GM18499 (cell line): ENCODE results near the gene CADPS.

ENCODE experiments used
- ATAC-seq: cut with Tn5 transposase; IDR thresholded peaks from one replicate; pipeline ENCODE4 v1.9.1; 2021; ENCODE audit warnings: moderate number of reproducible peaks; ENCODE audit not compliant: insufficient read depth, unreplicated experiment

Gene CADPS

DNA sequence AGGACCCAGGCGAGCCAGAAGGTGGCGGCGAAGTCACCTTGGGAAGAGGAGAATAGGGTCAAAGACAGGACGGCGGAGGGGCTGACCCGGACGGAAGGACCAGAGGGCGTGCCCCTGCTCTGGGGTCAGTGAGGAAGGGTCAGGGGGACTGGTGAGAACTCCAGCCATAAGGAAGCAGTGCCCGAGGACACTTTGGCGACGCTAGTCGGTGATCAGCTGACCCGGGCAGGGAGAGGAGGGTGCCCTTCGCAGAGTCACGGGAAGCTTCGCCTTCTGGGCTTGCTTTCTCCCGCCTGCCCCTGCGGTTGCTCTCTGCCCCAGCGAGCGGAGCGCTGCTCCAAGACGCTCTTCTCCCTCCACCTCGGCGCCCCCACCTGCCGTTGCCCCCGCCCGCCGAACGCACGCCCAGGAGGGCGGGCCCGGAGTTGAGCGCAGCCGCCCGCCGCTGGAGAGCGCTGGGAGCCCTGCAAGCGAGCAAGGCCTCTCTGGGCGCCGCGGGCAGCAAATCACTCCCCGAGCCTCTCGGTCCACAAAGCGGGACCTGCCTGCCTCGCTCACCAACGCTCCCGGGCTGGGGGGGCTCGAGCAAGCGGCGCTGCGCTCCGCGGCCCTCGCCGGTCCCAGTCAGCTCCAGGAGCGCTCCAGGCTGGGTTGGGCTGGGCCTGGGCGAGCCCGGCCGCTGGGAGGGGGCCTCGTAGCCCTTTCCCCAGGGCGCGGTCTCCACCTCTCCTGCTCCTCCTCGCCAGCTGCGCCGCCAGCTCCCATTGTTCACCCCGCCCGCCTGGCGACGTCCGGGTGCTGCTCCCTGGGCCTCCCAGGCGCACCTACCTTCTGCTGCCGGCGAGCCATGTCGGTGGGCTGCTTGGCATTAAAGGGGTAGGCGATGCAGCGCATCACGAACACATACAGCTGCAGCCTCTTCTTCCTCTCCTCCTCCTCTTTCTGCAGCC lies 1.2 kb downstream of the CADPS start:
- ATAC-seq: no peak

GRCh38 chr3:62873451-62873760 lies 1.8 kb downstream of the CADPS start:
- ATAC-seq: no peak

DNA sequence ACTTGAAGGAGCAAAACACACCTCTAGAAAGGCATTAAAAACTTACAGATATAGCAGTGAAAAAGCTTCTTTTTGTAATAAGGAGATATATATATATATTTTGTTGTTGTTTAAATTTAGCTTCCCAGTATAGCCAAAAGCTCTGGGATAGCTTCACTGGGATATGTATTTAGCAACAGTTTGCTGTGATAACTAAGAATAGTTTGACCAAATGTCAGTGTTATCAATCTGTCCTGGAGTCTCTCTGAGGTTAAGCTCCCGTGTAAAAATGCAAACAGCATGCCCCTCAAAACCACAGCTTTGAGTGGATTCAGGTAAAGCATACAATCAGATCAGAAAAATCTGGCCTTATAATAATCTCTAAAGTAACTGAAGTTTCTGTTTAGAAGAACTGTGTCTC lies 2.9 kb downstream of the CADPS start:
- no peak for ATAC-seq

DNA sequence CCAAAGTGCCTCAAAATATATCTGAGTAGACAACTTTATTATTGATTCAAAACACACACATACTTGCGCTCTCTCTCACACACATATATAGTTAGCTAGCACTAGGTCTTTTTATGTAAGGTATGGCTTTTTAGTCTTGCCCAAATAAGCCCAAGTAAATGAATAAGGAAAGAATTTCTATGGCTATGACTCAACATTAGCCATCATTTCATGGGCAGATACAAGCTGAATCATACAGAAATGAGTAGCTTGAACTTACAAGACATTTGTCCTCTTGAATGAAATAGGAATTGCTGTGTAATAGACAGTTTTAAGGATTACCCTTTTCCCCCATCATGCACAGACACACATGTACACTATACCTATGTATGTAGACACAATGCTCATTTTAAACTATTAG lies 4.9 kb downstream of the CADPS start:
- no peak for ATAC-seq

DNA sequence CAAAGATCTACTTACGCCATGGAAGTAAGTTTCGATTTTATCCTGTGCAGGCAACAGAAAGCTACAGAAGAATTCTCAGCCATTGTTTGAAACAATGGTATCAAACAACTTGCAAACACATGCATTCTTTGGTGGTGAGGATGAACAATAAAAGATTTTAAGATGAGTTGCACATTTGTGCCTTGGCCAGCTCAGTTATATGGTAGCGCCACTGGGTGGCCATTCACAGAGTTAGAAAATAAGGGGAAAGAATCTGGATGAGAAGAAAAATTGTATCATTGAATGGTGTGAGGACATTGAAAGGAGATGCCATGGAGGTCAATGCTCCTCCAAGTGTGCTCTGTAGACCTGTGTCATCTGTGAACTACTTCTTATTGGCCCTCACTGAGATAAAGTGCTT lies 11.6 kb downstream of the CADPS start:
- no peak for ATAC-seq

GRCh38 chr3:62859203-62859791 lies 15.9 kb downstream of the CADPS start:
- no peak for ATAC-seq

DNA sequence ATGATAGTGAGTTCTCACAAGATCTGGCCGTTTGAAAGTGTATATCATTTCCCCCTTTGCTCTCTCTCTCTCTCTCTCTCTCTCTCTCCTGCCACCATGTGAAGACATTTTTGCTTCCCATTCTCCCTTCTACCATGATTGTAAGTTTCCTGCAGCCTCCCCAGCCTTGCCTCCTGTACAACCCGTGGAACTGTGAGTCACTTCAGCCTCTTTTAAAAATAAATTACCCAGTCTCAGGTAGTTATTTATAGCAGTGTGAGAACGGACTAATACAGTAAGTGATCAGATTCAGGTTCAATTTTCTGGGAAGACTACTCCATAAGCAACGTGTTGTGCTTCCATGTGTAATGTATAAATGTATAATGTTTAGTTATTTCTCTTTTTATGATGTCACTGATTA lies 29.2 kb downstream of the CADPS start:
- ATAC-seq: no peak

GRCh38 chr3:62843508-62843907 lies 31.7 kb downstream of the CADPS start:
- no peak for ATAC-seq

DNA sequence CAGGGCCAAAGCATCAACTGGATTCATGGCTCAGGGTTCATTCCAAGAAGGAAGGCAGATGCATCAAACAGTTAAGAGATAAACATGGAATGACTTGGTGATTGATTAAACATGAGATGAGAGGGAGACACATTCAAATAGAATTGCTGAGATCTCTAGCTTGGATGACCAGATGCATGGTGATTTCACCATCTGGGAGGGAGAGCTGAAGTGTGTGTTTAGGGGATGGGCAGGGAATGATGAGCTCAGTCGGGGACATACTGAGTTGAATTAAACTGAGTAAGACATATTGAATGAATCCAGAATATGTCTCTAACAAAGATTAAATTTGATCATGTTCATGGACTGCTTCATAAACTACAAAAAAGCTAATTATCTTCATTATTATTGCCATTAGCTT lies 35.5 kb downstream of the CADPS start:
- no peak for ATAC-seq

DNA sequence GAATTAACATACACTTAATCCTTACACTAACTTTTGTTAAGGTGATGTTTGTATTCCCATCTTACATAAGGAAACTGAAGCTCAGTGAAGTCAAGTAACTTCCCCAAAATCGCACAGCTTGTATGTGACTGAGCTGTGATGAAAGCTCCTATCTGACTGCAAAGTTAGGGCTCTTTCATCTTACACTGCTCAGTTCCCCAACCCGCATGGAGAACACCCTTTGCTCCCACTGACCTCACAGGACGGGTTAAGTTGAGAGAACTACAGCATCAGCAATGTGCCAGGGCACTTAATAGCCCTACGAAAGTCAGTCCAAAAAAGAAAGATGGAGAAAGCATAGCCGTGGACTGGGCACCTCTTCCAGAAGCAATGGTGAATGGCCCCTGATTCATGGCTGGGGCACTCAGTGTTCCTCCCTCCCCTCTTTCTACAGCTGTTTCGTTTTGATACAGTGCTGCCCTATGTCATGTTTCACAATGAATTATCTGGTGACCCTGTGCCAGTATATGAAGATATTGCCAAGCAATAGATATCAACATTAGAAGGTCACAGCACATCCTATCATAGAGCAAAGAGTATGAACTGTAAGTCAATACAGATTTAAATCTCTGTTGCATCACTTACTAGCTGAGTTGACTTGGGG lies 38.0 kb downstream of the CADPS start:
- no peak for ATAC-seq

DNA sequence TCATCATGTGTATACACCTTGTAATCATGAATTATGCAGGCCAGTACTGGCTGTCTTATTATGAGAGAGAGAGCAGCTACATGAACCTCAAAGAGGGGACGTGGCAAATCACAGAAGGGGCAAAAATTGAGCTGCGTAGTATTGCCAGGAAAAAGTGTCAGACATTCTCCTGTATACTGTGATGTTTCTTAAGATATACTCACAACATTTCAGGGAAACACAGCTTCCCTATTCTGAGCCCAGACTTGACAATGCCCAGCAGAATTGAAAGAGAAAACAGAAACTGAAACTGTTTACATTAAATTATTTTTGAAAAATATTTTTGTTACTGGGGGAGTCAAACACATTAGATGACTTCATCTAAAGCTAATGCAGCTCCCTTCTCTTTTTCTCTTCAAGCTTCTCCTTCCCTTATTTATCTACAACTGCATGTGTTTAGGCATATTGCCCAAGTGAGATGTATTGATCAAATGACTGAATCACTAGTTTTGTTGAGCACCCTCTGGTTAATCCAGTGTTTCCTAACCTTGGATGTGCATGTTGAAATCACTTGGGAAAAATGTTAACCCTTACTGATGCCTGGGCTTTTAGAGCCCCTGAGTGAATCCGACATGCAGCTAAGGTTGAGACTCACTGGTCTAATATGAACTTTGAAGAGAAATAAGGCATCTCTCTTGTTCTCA lies 39.5 kb downstream of the CADPS start:
- ATAC-seq: peak; percentile 52

GRCh38 chr3:62833538-62833937 lies 41.7 kb downstream of the CADPS start:
- no peak for ATAC-seq

- no peak for ATAC-seq
These were observed 42.7 kb downstream of the CADPS start for GRCh38 chr3:62832553-62832952.

- ATAC-seq: no peak
These were observed 44.4 kb downstream of the CADPS start for GRCh38 chr3:62830727-62831322.

GRCh38 chr3:62827550-62827949 lies 47.7 kb downstream of the CADPS start:
- ATAC-seq: no peak

DNA sequence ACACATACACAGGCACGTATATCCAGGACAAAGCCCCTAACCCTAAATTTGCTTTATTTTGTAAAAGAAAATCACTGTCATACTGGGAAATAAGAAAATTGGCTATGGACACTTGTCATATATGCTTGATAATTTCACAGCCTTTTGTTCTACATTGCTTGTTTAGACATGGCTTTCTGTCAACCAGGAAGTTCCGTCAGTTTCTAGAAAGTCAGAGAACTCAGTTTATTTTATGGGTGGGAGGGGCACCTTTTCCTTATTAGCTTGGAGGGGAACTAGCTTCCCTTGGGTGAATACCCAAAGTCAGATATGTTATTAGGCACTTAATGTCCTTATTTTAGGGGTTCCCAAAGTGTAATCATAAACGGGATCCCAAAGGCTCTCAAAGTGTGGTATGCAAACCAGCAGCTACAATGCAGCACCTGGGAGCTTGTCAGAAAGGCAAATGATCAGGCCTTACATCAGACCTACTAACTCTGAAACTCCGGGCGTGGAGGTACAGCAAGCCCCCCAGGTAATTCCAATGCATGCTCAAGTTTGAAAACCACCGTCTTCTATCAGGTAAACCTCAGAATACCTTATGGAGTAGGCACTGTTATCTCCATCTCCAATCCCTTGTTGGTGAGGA lies 50.1 kb downstream of the CADPS start:
- ATAC-seq: no peak

DNA sequence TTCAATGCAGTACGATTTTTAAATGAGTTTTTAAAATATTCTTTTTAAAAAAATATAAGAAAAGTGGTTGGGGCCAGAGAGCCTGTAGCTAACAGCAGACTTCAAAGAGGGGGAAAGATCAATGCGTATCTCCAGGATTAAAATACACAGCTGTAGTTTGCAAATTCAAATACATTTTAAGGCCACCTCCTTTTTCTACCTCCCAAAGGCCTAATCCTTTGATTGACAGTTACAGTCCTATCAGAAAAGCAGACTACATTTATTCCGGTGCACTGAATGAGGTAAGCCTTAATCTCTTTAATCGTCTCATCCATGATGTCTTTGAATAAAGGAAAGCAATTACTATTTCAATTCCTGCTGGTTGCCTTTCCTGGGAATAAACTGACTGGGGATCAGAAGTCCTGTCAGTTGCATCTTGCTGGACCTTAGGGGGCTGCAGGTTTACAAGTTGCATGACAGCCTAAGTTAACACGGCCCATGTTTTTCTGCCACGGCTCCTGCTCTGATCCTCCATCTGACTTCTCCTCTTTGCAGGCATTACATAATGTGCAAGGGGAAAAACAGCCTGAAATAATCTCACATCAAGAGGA lies 51.7 kb downstream of the CADPS start:
- ATAC-seq: no peak

DNA sequence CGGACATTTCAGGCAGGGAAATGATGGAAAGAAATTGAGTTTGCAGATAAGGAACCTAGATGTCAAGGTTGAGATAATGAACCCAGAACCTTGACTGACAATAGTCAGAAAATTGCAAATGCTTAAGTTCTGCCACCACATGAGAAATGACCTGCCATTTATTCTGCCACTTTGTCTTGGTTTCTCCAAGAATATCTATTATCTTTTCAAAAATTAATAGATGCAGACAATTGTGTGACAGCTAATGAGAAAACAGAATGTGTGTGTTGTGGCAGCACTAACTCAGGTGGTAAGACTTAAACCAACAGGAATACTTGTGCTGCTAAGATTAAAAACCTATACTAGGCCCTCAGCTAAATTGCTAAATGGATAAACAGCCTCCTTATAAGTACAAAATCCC lies 52.3 kb downstream of the CADPS start:
- no peak for ATAC-seq

GRCh38 chr3:62818347-62818746 lies 56.9 kb downstream of the CADPS start:
- peak; percentile 73 for ATAC-seq

GRCh38 chr3:62817678-62818077 lies 57.5 kb downstream of the CADPS start:
- no peak for ATAC-seq
